ENCODE results near the gene GRIN2A. TPM values are rescaled to one million over a fixed set of nuclear protein-coding genes. Genes with fewer than 3 reads are reported as not detected.

Gene GRIN2A
- total RNA-seq, 2 experiments from 2014 or later: not detected

DNA sequence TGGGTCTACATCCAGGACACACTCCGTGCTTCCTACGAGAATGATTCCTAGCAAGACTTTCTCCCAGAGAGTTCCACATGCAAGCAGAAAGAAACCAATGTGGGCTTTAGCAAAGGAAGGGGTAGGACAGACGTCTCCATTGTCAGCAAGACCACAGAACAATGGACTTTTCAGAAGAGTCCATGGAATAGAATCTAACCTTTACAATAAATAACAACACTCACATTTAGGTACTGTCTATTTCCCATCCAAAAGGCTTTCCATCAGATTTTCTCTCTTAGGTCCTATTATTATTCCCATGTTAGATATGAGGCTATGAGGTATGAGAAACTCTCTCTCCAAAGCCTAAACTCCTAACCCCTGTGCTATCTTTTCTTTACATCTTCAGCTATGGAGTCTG is 360.9 kb downstream of the GRIN2A start:
- ChIA-PET CTCF (no interaction called here), POLR2A (no interaction called here)
- no peaks in the 10 kb centered on the region for H3K9me3 Mint-ChIP-seq
- DNase-seq (no peak), ATAC-seq (no peak)
- H3K27ac Mint-ChIP-seq: no peak overlapping the region
- H3K4me1 Mint-ChIP-seq (ENCODE audit: low read depth): no peaks in the 10 kb centered on the region
- no peaks in the 10 kb centered on the region for H3K36me3 Mint-ChIP-seq (ENCODE audit: low read depth)
- TF ChIP-seq, protein P1, sequence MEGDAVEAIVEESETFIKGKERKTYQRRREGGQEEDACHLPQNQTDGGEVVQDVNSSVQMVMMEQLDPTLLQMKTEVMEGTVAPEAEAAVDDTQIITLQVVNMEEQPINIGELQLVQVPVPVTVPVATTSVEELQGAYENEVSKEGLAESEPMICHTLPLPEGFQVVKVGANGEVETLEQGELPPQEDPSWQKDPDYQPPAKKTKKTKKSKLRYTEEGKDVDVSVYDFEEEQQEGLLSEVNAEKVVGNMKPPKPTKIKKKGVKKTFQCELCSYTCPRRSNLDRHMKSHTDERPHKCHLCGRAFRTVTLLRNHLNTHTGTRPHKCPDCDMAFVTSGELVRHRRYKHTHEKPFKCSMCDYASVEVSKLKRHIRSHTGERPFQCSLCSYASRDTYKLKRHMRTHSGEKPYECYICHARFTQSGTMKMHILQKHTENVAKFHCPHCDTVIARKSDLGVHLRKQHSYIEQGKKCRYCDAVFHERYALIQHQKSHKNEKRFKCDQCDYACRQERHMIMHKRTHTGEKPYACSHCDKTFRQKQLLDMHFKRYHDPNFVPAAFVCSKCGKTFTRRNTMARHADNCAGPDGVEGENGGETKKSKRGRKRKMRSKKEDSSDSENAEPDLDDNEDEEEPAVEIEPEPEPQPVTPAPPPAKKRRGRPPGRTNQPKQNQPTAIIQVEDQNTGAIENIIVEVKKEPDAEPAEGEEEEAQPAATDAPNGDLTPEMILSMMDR (IDR thresholded peaks at IDR 0.05): no peak
- H3K27me3 Mint-ChIP-seq: no peaks in the 10 kb centered on the region
- H3K4me3 Mint-ChIP-seq: no peak overlapping the region
- intact Hi-C loops (cut with micrococcal nuclease): no loop called here

DNA sequence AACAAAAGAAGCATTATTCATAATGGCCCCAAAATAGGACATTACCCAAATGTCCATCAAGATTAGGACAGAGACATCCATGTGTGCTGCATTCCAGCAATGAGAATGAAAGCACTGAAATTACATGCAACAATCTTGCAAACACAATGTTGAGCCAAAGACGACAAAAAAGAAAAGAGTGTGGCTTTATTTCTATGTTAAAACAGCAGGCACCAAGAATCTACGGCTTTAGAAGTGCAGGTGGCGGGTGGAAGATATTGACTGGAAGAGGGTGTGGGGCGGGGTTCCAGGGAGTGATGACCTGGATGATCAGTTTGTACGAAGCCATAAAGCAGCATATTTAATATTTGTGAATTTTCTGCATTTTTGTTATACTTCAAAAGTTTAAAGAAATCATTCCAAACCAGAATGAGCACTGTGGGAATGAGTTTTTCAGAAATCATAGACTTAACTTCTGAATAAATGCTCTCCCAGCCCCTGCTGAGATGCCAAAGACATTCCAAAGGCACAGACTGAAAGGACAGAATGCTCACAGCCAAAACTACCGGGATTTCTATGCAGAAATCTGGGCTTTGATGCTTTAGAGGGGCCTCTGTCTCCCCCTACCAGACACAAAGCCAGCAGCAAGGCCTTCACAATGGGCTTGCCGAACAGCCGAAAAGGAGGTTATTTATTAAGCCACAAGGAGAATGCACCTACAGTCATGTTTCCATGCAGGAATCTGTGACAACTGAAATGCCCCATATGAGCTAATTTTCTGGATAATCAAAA is 361.6 kb downstream of the GRIN2A start:
- ChIA-PET POLR2A (no interaction called here), CTCF (no interaction called here)
- DNase-seq: no peak
- H3K4me3 Mint-ChIP-seq: no peak overlapping the region
- intact Hi-C loops (cut with micrococcal nuclease): no loop called here
- TF ChIP-seq, protein P1 (IDR thresholded peaks at IDR 0.05): no peak
- no peaks in the 10 kb centered on the region for H3K9me3 Mint-ChIP-seq
- H3K36me3 Mint-ChIP-seq (ENCODE audit: low read depth): no peaks in the 10 kb centered on the region
- H3K4me1 Mint-ChIP-seq (ENCODE audit: low read depth): no peaks in the 10 kb centered on the region
- no peak for ATAC-seq
- H3K27ac Mint-ChIP-seq: no peak overlapping the region
- no peaks in the 10 kb centered on the region for H3K27me3 Mint-ChIP-seq

DNA sequence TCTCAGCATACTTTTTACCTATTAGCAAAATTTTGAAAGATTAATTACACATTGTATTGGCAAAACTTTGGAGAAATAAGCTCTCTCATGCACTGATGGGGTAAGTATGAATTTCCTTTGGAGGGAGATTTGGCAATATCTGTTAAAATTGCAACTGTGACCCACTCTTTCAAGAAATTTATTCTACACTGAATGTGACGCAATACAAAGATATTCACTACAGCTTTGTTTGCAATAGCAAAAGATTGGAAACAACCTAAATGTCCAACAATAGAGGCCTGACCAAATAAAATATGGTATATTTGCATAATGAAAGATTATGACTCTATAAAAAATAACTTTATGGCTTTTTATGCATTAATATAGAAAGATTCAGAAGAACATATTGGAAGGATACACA is 363.5 kb downstream of the GRIN2A start:
- intact Hi-C loops (cut with micrococcal nuclease): no loop called here
- Mint-ChIP-seq H3K9me3 (no peaks in the 10 kb centered on the region), H3K27me3 (no peaks in the 10 kb centered on the region), H3K4me3 (no peak overlapping the region), H3K36me3 (ENCODE audit: low read depth) (no peaks in the 10 kb centered on the region), H3K4me1 (ENCODE audit: low read depth) (no peaks in the 10 kb centered on the region), H3K27ac (no peak overlapping the region)
- ChIA-PET POLR2A (interaction anchor here (0.6 kb wide), 1 partner anchor 26 kb away, joined by 3 read pairs; no protein-coding TSS in a partner anchor), CTCF (no interaction called here)
- TF ChIP-seq, protein P1 (IDR thresholded peaks at IDR 0.05): no peak
- DNase-seq (no peak), ATAC-seq (no peak)

DNA sequence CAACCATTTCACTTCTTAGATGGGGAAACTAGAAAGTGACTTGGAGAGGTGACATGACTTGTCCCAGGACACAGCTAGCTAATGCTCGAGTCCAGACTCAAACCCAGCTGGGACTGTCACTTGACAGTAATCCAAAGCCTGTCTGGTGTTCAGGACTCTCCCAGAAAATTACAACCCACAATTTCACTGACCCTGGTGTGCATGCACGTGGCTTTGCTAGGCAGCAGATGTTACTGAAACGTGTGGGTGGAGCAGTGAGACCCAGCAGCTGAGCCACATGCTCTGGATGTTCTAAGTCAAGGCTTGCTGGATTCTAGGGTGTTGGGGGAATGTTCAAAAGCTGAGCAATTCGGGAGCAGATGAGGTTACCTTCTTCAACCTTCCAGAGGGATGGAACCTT is 364.6 kb downstream of the GRIN2A start:
- Mint-ChIP-seq H3K36me3 (ENCODE audit: low read depth) (no peaks in the 10 kb centered on the region), H3K27ac (no peak overlapping the region), H3K9me3 (no peaks in the 10 kb centered on the region), H3K4me1 (ENCODE audit: low read depth) (no peaks in the 10 kb centered on the region), H3K4me3 (no peak overlapping the region), H3K27me3 (no peaks in the 10 kb centered on the region)
- ChIA-PET POLR2A (no interaction called here), CTCF (no interaction called here)
- TF ChIP-seq, protein P1 (IDR thresholded peaks at IDR 0.05): no peak
- ATAC-seq: no peak
- intact Hi-C loops (cut with micrococcal nuclease): no loop called here
- DNase-seq: no peak

DNA sequence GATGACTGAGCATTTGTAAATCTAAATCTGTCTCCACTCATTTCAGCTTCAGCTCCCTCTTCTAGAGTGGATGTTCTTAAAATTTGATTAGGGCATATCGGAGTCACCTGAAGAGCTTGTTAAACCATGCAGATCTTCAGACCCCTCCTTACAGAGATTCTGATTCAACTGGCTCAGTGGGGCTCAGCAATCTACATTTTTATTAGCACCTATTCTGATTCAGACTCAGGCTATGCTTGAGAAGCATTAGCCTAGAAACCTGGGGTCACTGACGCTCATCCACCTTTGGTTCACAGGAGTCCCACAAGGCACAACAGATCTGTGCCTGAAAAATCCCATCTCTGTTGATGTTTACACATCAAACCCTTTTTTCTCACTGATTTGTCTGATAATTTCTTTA is 365.6 kb downstream of the GRIN2A start:
- Mint-ChIP-seq H3K36me3 (ENCODE audit: low read depth) (no peaks in the 10 kb centered on the region), H3K4me1 (ENCODE audit: low read depth) (no peaks in the 10 kb centered on the region), H3K27me3 (no peaks in the 10 kb centered on the region), H3K9me3 (no peaks in the 10 kb centered on the region), H3K27ac (no peak overlapping the region), H3K4me3 (no peak overlapping the region)
- POLR2A ChIA-PET: no interaction called here
- intact Hi-C loops (cut with micrococcal nuclease): no loop called here
- CTCF ChIA-PET: no interaction called here
- DNase-seq (no peak), ATAC-seq (no peak)
- TF ChIP-seq, protein P1 (IDR thresholded peaks at IDR 0.05): no peak

All from activated CD8-positive, alpha-beta T cell treated with anti-CD3 and anti-CD28 coated beads for 36 hours (primary cell).